Liver (tissue), 3 donors: ENCODE data around the gene ZC3HAV1.

Experiments
- ATF3 ChIP-seq: IDR thresholded peaks from 2 replicates; pipeline ENCODE4 v1.6.1; 2016; ENCODE audit warnings: antibody characterized with exemption
- CTCF ChIP-seq: fragments of 150-350 bp; IDR thresholded peaks from 2 replicates; pipeline ENCODE4 v1.5.1; 2017; ENCODE audit warnings: improper control_type of control experiment, low read depth, low read length; ENCODE audit not compliant: missing input control
- FOXA1 ChIP-seq: IDR thresholded peaks from 2 replicates; pipeline ENCODE4 v1.6.1; 2016; ENCODE audit warnings: antibody characterized with exemption
- GABPA ChIP-seq, 2 donors: IDR thresholded peaks in 1 of 2; conservative IDR thresholded peaks in 1 of 2; 2 replicates each; pipeline ENCODE4 v1.6.1; 2016; ENCODE audit warnings: antibody characterized with exemption in 2 of 2, mild to moderate bottlenecking in 1 of 2, moderate library complexity in 1 of 2
- JUND ChIP-seq, 2 donors: IDR thresholded peaks; 2 replicates each; pipeline ENCODE4 v1.6.1; 2016; ENCODE audit warnings: antibody characterized with exemption in 2 of 2
- MAX ChIP-seq: IDR thresholded peaks from 2 replicates; pipeline ENCODE4 v1.6.1; 2016; ENCODE audit warnings: antibody characterized with exemption
- RAD21 ChIP-seq, 2 donors: IDR thresholded peaks; 2 replicates each; pipeline ENCODE4 v1.6.1; 2016; ENCODE audit warnings: antibody characterized with exemption in 2 of 2, mild to moderate bottlenecking in 2 of 2
- RXRA ChIP-seq, 2 donors: IDR thresholded peaks; 2 replicates each; pipeline ENCODE4 v1.6.1; 2017 to 2018; ENCODE audit warnings: antibody characterized with exemption in 2 of 2, mild to moderate bottlenecking in 1 of 2
- TAF1 ChIP-seq: conservative IDR thresholded peaks from 2 replicates; pipeline ENCODE4 v1.6.1; 2016; ENCODE audit warnings: antibody characterized with exemption, mild to moderate bottlenecking
- donor health status: healthy.
- donor health status: healthy.

GRCh38 chr7:139081584-139081983, 27.9 kb downstream of the ZC3HAV1 start:
- TF ChIP-seq FOXA1 = no peak
- TF ChIP-seq JUND (IDR thresholded peaks at IDR 0.05) = peak in 1 of 2 donors; percentile 22
- TF ChIP-seq GABPA (IDR thresholded peaks at IDR 0.05 in 1 of 2, conservative IDR thresholded peaks at IDR 0.05 in 1 of 2) = no peak
- TF ChIP-seq MAX = no peak
- no peak for TF ChIP-seq TAF1
- no peak for TF ChIP-seq CTCF
- no peak for TF ChIP-seq ATF3
- no peak for TF ChIP-seq RAD21 (IDR thresholded peaks at IDR 0.05)
- no peak for TF ChIP-seq RXRA (IDR thresholded peaks at IDR 0.05)
